GM12864 (cell line): Measurements from ENCODE around the gene CDYL.

Source experiments
- DNase-seq: peaks from one replicate; pipeline ENCODE4 v3.0.0-alpha.2; 2011; ENCODE audit warnings: low read depth
- H3K4me3 ChIP-seq: 2 replicates; pipeline ENCODE4 v1.5.1; 2011; ENCODE audit warnings: mild to moderate bottlenecking, low read depth, low read length, control low read depth
- TF ChIP-seq, protein P1 (sequence below): IDR thresholded peaks from 2 replicates; pipeline ENCODE4 v1.5.1; 2011; ENCODE audit warnings: low read depth, mild to moderate bottlenecking, moderate library complexity, low read length, control low read depth, inconsistent platforms; ENCODE audit errors: missing control alignments

Gene CDYL

DNA sequence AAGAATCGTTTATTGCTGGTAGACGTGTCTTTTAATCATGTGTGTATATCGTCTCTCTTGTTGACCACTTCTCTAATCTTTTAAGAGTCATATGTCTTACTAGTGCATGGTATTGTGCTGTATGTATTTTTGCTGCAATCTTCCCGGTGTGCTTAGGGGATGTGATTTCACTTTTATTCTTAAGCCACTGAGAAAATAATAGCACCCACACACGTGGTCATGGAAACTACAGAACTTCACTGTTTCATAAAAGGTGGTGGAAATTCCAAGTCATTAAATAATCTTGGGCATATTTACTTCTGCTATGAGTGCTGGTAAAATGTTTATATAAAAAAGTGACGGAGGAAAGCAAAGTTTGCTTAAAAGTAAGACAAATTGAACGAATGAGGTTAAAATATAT is 3.0 kb upstream of the CDYL start:
- TF ChIP-seq, protein P1, sequence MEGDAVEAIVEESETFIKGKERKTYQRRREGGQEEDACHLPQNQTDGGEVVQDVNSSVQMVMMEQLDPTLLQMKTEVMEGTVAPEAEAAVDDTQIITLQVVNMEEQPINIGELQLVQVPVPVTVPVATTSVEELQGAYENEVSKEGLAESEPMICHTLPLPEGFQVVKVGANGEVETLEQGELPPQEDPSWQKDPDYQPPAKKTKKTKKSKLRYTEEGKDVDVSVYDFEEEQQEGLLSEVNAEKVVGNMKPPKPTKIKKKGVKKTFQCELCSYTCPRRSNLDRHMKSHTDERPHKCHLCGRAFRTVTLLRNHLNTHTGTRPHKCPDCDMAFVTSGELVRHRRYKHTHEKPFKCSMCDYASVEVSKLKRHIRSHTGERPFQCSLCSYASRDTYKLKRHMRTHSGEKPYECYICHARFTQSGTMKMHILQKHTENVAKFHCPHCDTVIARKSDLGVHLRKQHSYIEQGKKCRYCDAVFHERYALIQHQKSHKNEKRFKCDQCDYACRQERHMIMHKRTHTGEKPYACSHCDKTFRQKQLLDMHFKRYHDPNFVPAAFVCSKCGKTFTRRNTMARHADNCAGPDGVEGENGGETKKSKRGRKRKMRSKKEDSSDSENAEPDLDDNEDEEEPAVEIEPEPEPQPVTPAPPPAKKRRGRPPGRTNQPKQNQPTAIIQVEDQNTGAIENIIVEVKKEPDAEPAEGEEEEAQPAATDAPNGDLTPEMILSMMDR: no peak
- no peak for DNase-seq
- H3K4me3 ChIP-seq: no peak overlapping the region

DNA sequence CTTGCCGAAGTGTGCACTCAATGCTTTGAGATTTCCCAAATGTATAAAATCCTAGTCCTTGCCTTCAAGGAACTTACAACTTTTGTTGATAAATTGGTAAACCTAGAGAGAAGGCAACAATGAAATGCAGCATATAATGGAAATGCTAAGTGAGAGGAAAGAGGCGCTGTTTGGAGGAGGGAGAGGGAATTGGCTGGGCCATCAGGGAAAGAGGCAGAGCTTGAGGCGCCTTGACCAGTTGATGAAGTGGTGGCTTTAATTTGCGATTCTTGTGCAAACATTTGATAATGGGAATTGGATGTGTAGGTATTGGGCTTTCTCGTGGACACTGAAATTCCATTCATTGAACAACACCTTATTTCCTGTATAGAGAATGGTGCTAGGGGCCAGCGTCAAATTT is 1.9 kb upstream of the CDYL start:
- H3K4me3 ChIP-seq: no peak overlapping the region
- TF ChIP-seq, protein P1: no peak

DNA sequence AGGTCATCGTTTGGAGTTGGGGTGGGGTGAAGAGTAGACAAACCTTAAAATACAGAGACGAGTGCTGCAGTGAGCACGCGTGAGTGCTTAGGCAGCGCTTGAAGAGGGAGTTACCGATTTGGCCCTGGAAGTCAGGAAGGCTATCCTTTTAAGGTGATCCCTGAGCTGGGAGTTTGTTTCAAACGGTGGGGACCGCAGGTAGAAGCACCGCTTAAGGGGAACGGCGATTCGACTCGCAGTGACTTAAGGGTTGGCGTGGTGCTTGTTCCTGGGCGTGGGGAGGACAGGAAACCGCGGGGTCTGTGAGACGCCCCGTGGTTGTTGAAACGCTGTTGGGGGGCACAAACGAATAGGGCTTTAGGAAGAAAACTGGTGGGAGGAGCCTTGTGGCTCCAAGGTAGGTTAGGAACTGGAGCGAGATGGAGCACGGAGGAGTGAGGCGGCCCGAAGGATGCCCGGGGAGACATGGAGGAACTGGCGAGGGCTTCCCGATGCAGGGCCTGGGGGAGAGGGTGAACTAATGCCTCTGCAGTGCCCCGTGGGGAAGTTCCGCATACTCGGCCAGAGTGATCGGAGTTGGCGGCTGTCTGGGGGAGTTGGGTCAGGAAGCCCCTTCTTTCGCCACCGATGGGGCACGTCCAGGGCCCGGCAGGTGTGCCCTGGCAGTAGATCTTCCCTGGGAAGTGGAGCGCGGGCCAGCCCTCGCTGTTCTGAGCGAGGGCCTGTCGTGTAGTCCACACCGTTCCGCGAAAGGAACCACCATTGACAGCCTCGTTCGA is 1.3 kb upstream of the CDYL start:
- TF ChIP-seq, protein P1: no peak
- peak overlapping the region; percentile 56 for H3K4me3 ChIP-seq
- no peak for DNase-seq

More for the DNA sequence above, 1.9 kb upstream of the CDYL start:
- DNase-seq: no peak

DNA sequence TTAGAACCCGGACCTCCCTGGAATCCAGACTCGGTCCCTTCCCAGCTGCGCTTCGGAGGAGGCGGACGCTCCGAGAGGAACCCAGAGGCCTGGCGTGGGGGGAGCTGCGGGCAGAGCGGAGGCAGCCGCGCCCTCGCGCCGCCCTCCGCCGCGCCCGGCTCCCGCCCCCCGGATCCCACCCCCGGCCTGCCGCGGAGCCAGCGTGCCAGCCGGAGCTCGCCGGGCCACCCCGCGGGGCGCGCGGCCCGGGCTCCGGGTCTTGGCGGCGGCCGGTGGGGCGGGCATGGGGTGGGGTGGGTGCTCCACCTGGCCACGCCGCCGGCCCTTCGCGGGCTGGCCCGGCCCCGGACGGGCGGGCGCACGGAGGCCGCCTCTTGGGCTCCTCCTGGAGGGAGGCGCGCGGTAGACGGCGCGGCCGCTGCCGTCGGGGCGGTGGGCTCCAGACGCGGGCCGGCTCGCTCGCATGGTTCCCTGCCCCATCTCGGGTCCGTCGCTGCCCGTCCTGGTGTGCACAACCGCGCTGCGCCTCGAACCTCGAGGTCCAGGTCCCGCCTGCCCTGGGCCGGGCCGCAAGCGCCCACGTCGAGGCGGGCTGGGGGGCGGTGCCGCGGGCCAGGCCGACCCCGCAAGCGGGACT is 592 bp upstream of the CDYL start:
- no peak for DNase-seq
- peak overlapping the region; percentile 67 for H3K4me3 ChIP-seq
- TF ChIP-seq, protein P1: peak; percentile 18

DNA sequence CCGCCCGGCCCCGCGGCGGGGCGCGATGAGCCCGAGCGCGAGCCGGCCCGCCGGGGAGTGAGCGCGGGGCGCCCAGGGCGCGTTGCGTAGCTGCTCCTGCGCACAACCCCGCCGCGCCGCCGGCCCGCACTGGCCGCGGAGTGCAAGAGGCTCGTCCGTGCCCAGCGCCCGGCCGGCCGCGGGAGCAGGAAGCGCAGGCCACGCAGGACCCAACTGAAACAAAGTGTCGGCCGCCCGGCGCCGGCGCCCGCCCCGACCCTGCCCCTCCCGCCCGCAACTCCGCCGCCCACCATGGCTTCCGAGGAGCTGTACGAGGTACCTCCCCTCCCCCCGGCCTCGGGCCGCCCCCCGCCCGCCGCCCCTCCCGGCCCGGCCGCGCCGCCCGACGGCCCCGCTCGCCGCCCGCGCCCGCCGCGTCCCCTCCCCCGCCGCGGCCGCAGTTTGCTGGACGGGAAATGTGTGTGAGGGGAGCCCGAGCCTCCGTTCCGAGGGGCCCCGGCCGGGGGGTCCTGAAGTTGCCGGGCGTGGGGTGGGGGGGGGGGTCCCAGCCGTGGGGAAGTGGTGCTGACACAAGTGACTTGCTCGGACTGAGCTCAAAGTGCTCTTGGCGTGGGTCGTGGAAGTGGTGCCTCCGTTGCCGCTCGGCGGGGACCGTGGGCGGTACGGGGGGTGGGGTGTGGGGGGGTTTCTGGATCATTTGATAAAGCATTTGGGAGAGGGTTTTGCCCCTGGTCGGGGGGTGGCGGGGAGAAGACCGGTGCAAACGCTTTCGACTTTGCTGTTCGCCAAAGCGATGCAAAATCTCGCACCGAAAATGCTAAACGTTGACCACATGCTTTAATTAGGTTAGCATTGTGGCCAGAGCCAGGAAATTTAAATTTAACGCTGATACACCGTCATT is 539 bp downstream of the CDYL start:
- peak overlapping the region; percentile 52 for H3K4me3 ChIP-seq
- TF ChIP-seq, protein P1: no peak
- DNase-seq: no peak

DNA sequence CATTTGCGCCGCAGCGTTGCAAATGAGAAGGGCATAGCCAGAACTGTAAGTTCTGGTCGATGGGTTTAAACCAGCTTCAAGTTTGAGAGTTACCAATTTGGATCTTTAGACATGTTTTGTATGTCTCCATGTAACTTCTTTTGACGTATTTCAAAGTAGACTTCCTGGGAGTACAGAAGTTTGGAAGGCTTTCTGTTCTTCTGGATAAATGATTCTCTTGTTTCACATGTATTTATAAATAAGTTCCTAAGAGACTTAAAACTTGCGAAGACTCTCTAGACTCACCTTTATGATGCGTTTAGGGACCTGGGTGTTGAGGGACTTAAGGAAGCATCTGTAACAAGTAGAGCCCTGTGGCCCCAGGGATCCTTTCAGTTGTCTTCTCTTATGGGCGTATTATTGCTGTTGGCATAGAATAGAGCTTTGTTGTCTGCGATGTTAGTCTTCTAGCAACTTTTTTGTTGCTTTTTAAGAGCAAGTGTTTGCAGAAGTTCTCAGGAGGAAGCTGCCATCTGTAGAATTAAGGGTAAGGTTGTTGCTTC is 1.3 kb downstream of the CDYL start:
- peak overlapping the region; percentile 52 for H3K4me3 ChIP-seq
- TF ChIP-seq, protein P1: no peak
- DNase-seq: no peak
